GM12878 (cell line): ENCODE data around the gene ASIC2. TPM values are rescaled to one million over a fixed set of nuclear protein-coding genes. Genes with fewer than 3 reads are reported as not detected.

Experiments
- ATAC-seq: fragments of 200-7000 bp; cut with Tn5 transposase; 3 replicates; pipeline ENCODE4 v1.9.1; 2020; ENCODE audit warnings: mild to moderate bottlenecking, moderate library complexity
- BruUV-seq: library from RNA; stranded (reverse); fragments of 400-500 nt; replicated peaks from 2 replicates; lab custom pipeline; 2021; lab: Mats Ljungman, UMichigan
- CTCF ChIA-PET: fragments of 300-600 bp; sonication (Branson Sonifier 250); formaldehyde crosslinking; extraction: SDS; loops from one replicate; lab custom pipeline; 2021; ENCODE audit warnings: inconsistent platforms; lab: Yijun Ruan, JAX
- POLR2A ChIA-PET: fragments of 350-600 bp; formaldehyde crosslinking; extraction: SDS; loops from one replicate; lab custom pipeline; 2021; ENCODE audit warnings: inconsistent platforms; lab: Charles Lee
- RAD21 ChIA-PET: fragments of 300-600 bp; sonication (Branson Sonifier 250); formaldehyde crosslinking; loops from one replicate; lab custom pipeline; 2023; ENCODE audit warnings: antibody characterized with exemption; ENCODE audit not compliant: unreplicated experiment; lab: Charles Lee
- SMC1A ChIA-PET: fragments of 300-600 bp; sonication (Branson Sonifier 250); formaldehyde crosslinking; loops from one replicate; lab custom pipeline; 2023; ENCODE audit not compliant: unreplicated experiment, uncharacterized antibody; lab: Charles Lee
- DNase-seq: peaks from one replicate; pipeline ENCODE4 v3.0.0-alpha.2; 2011; ENCODE audit warnings: low read depth, low spot score
- FAIRE-seq: peaks from 3 replicates; lab custom pipeline; 2011; peaks lifted over from hg19 to GRCh38; lab: Jason Lieb, UNC
- H2AFZ ChIP-seq: 2 replicates; pipeline ENCODE4 v1.6.0; 2011; ENCODE audit warnings: low read depth, low read length, control low read depth; ENCODE audit not compliant: control insufficient read depth
- H3K27ac ChIP-seq: 2 replicates; pipeline ENCODE4 v1.5.1; 2011; ENCODE audit warnings: control low read depth; ENCODE audit not compliant: control insufficient read depth, insufficient read depth
- H3K27me3 ChIP-seq, 2 experiments: replicated peaks in 1 of 2; 2 replicates each; pipeline versions ENCODE4 v1.6.0 to v1.6.1; 2011; ENCODE audit warnings: low read length in 1 of 2; ENCODE audit not compliant: control insufficient read depth in 2 of 2, insufficient read depth in 2 of 2
- H3K36me3 ChIP-seq, 2 experiments: 2 replicates each; pipeline ENCODE4 v1.5.1; 2011; ENCODE audit warnings: low read length in 1 of 2; ENCODE audit not compliant: control insufficient read depth in 2 of 2, insufficient read depth in 2 of 2
- H3K4me1 ChIP-seq: 2 replicates; pipeline ENCODE4 v1.6.1; 2011; ENCODE audit warnings: mild to moderate bottlenecking, low read length, moderate library complexity, mixed read lengths; ENCODE audit not compliant: control insufficient read depth, insufficient read depth
- H3K4me2 ChIP-seq: 2 replicates; pipeline ENCODE4 v1.6.0; 2011; ENCODE audit warnings: control low read depth; ENCODE audit not compliant: control insufficient read depth, insufficient read depth
- H3K4me3 ChIP-seq: fragments of 200-600 bp; sonication (generic); 2 replicates; pipeline ENCODE4 v1.5.1; 2016
- H3K79me2 ChIP-seq: 2 replicates; pipeline ENCODE4 v1.6.0; 2011; ENCODE audit warnings: low read length; ENCODE audit not compliant: control insufficient read depth, insufficient read depth
- H3K9ac ChIP-seq: 2 replicates; pipeline ENCODE4 v1.8.0; 2011; ENCODE audit warnings: low read length, control low read depth, mixed read lengths; ENCODE audit not compliant: control insufficient read depth, insufficient read depth
- H3K9me3 ChIP-seq: replicated peaks from 3 replicates; pipeline ENCODE4 v1.5.1; 2011; ENCODE audit warnings: mild to moderate bottlenecking, low read length; ENCODE audit not compliant: control insufficient read depth, insufficient read depth
- H4K20me1 ChIP-seq: 2 replicates; pipeline ENCODE4 v1.6.0; 2011; ENCODE audit not compliant: control insufficient read depth, insufficient read depth
- ATF7 ChIP-seq: fragments of 450-650 bp; IDR thresholded peaks from 2 replicates; pipeline ENCODE4 v1.6.1; 2016; ENCODE audit warnings: low read depth, mild to moderate bottlenecking
- CREB1 ChIP-seq: IDR thresholded peaks from 2 replicates; pipeline ENCODE4 v1.6.1; 2012; ENCODE audit warnings: low read depth, mild to moderate bottlenecking, inconsistent platforms
- IRF3 ChIP-seq: fragments of 450-650 bp; IDR thresholded peaks from 2 replicates; pipeline ENCODE4 v1.6.1; 2014; ENCODE audit warnings: mild to moderate bottlenecking
- LARP7 ChIP-seq: fragments of 450-650 bp; IDR thresholded peaks from 2 replicates; pipeline ENCODE4 v1.6.1; 2017; ENCODE audit warnings: mild to moderate bottlenecking
- NFYA ChIP-seq: IDR thresholded peaks from 2 replicates; pipeline ENCODE4 v1.6.1; 2011; ENCODE audit warnings: low read depth, mild to moderate bottlenecking, low read length, improper control_type of control experiment, borderline replicate concordance
- POLR2AphosphoS5 ChIP-seq: IDR thresholded peaks from 2 replicates; pipeline ENCODE4 v1.6.1; 2011; ENCODE audit warnings: mild to moderate bottlenecking, low read length, inconsistent platforms
- TBL1XR1 ChIP-seq: IDR thresholded peaks from 2 replicates; pipeline ENCODE4 v1.6.1; 2012; ENCODE audit warnings: low read depth, low read length, improper control_type of control experiment
- YY1 ChIP-seq: IDR thresholded peaks from 2 replicates; pipeline ENCODE4 v1.6.1; 2011; ENCODE audit warnings: low read depth, mild to moderate bottlenecking, low read length
- ZBTB33 ChIP-seq: fragments of 450-650 bp; IDR thresholded peaks from 2 replicates; pipeline ENCODE4 v1.6.1; 2017; ENCODE audit warnings: mild to moderate bottlenecking
- WGBS: methylation state at CpG from one replicate; pipeline ENCODE4 v1.1.6; 2016; ENCODE audit warnings: low lambda C conversion rate; ENCODE audit not compliant: insufficient replicate concordance, insufficient coverage; ENCODE audit errors: missing lambda C conversion rate; 5-methylcytosine and 5-hydroxymethylcytosine counted together
- in situ Hi-C: fragments of 300-500 bp; cut with MboI; formaldehyde crosslinking; loops from 9 replicates; pipeline ENCODE4 v1.14.3; 2018; ENCODE audit warnings: mixed read lengths
- intact Hi-C: fragments of 100-400 bp; cut with micrococcal nuclease; formaldehyde crosslinking; loops from one replicate; pipeline ENCODE4 v1.14.2; 2022; ENCODE audit not compliant: unreplicated experiment
- polyA plus RNA-seq, 11 experiments: library from polyadenylated mRNA; depleted of rRNA in 4 of 11; unstranded in 6 of 11; stranded (reverse) in 5 of 11; fragments of >200 nt; fragmentation: Nextera tagmentation in 4 of 11; fragmentation: Illumina TruSeq in 1 of 11; extraction: Ambion mirVana in 4 of 11; extraction: Trizol in 1 of 11; gene quantifications; 1 replicate in 1 of 11; 2 replicates in 10 of 11; pipeline versions ENCODE4 v1.2.1 to v1.2.3, GENCODE V29; 2011 to 2016; ENCODE audit warnings: inconsistent platforms in 2 of 11, missing spikeins in 2 of 11, low read depth in 1 of 11
- total RNA-seq, 4 experiments: library from RNA; depleted of rRNA in 3 of 4; stranded (reverse); fragments of >200 nt in 3 of 4; fragmentation: Illumina TruSeq in 1 of 4; extraction: Trizol in 1 of 4; gene quantifications; 2 replicates each; pipeline versions ENCODE4 v1.2.1 to v1.2.3, GENCODE V29; 2013 to 2021
- TF ChIP-seq, protein P1 (sequence below): fragments of 450-650 bp; formaldehyde crosslinking; IDR thresholded peaks from 2 replicates; pipeline ENCODE4 v1.5.0; 2022; ENCODE audit warnings: mild to moderate bottlenecking, missing genetic modification characterization

The ASIC2 gene
- total and polyA plus RNA-seq, 10 of the 15 experiments (the other 5 are each of a cell fraction or from before 2014, with no cell fraction given): not detected

- no peak overlapping the region for H3K4me3 ChIP-seq
- H3K9me3 ChIP-seq: no peaks in the 10 kb centered on the region
- no peaks in the 10 kb centered on the region; a peak in 1 of 4 replicates for H3K27me3 ChIP-seq
- H3K4me1 ChIP-seq: no peaks in the 10 kb centered on the region
- TF ChIP-seq LARP7 (no peak), NFYA (no peak), POLR2AphosphoS5 (no peak), YY1 (no peak), CREB1 (no peak)
- ATAC-seq (no peak), DNase-seq (no peak), FAIRE-seq (no peak)
- POLR2A ChIA-PET: no interaction called here
- no peaks in the 10 kb centered on the region for H4K20me1 ChIP-seq
- no peaks in the 10 kb centered on the region for H3K36me3 ChIP-seq
- CTCF ChIA-PET: interaction anchor here (0.9 kb wide), 1 partner anchor 11 kb away, joined by 3 read pairs; no protein-coding TSS in a partner anchor
- H3K79me2 ChIP-seq: no peaks in the 10 kb centered on the region
- RAD21 ChIA-PET: no interaction called here
- no peak overlapping the region for H3K4me2 ChIP-seq
- no peak overlapping the region for H2AFZ ChIP-seq
- WGBS: 23% methylated on average over 10 of the region's 10 CpGs
- H3K27ac ChIP-seq: no peak overlapping the region
- SMC1A ChIA-PET: no interaction called here
- in situ Hi-C loops: no loop called here
- BruUV-seq: no TSS peak
- intact Hi-C loops: no loop called here
- no peak overlapping the region for H3K9ac ChIP-seq
Observed at GRCh38 chr17:33046361-33047255, 246.5 kb downstream of the ASIC2 start.

DNA sequence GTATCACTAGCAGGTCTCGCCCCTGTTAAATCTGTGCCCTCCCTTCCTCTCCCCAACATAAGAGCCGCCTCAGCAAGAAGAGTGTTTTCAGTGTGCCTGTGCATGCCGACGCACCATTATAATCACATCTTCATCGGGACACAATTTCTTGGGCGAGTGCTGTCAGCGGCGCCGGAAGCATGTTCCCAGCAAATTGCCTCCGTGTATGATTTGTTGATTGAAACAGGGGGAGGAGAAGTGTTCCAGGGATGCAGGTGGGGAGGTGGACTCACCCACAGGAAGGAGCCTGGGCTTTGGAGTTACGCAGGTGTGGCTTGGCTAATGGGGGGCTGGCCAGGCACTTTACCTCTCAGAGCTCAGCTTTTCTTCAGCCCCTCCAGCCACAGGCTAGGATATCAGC is 247.9 kb downstream of the ASIC2 start:
- CTCF ChIA-PET: no interaction called here
- H3K79me2 ChIP-seq: no peaks in the 10 kb centered on the region
- no TSS peak for BruUV-seq
- H4K20me1 ChIP-seq: no peaks in the 10 kb centered on the region; the same call in 1 of the 2 replicates
- intact Hi-C loops: no loop called here
- H3K4me1 ChIP-seq: no peaks in the 10 kb centered on the region
- FAIRE-seq (no peak), DNase-seq (no peak), ATAC-seq (no peak)
- no peak overlapping the region for H3K27ac ChIP-seq
- RAD21 ChIA-PET: no interaction called here
- WGBS: 61% methylated on average over 11 of the region's 11 CpGs
- SMC1A ChIA-PET: no interaction called here
- H3K27me3 ChIP-seq: no peaks in the 10 kb centered on the region; a peak in 1 of 4 replicates
- no peak overlapping the region for H3K9ac ChIP-seq
- no peak overlapping the region for H2AFZ ChIP-seq
- H3K36me3 ChIP-seq: no peaks in the 10 kb centered on the region
- no peak overlapping the region for H3K4me3 ChIP-seq
- in situ Hi-C loops: no loop called here
- POLR2A ChIA-PET: no interaction called here
- no peaks in the 10 kb centered on the region for H3K9me3 ChIP-seq
- H3K4me2 ChIP-seq: no peak overlapping the region
- TF ChIP-seq ZBTB33 (no peak), IRF3 (no peak), TBL1XR1 (no peak), ATF7 (no peak)
- TF ChIP-seq, protein P1, sequence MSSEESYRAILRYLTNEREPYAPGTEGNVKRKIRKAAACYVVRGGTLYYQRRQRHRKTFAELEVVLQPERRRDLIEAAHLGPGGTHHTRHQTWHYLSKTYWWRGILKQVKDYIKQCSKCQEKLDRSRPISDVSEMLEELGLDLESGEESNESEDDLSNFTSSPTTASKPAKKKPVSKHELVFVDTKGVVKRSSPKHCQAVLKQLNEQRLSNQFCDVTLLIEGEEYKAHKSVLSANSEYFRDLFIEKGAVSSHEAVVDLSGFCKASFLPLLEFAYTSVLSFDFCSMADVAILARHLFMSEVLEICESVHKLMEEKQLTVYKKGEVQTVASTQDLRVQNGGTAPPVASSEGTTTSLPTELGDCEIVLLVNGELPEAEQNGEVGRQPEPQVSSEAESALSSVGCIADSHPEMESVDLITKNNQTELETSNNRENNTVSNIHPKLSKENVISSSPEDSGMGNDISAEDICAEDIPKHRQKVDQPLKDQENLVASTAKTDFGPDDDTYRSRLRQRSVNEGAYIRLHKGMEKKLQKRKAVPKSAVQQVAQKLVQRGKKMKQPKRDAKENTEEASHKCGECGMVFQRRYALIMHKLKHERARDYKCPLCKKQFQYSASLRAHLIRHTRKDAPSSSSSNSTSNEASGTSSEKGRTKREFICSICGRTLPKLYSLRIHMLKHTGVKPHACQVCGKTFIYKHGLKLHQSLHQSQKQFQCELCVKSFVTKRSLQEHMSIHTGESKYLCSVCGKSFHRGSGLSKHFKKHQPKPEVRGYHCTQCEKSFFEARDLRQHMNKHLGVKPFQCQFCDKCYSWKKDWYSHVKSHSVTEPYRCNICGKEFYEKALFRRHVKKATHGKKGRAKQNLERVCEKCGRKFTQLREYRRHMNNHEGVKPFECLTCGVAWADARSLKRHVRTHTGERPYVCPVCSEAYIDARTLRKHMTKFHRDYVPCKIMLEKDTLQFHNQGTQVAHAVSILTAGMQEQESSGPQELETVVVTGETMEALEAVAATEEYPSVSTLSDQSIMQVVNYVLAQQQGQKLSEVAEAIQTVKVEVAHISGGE (CRISPR knock-in tag): no peak
